GM15510 (cell line): ENCODE measurements around the gene FARP2.

ENCODE experiments used
- POLR2A ChIP-seq: IDR thresholded peaks from 3 replicates; pipeline ENCODE4 v1.6.1; 2011; ENCODE audit warnings: borderline replicate concordance; ENCODE audit not compliant: insufficient read length; ENCODE audit errors: extremely low read depth

Gene FARP2

GRCh38 chr2:241535871-241536655 lies 180.0 kb downstream of the FARP2 start:
- TF ChIP-seq POLR2A: no peak

DNA sequence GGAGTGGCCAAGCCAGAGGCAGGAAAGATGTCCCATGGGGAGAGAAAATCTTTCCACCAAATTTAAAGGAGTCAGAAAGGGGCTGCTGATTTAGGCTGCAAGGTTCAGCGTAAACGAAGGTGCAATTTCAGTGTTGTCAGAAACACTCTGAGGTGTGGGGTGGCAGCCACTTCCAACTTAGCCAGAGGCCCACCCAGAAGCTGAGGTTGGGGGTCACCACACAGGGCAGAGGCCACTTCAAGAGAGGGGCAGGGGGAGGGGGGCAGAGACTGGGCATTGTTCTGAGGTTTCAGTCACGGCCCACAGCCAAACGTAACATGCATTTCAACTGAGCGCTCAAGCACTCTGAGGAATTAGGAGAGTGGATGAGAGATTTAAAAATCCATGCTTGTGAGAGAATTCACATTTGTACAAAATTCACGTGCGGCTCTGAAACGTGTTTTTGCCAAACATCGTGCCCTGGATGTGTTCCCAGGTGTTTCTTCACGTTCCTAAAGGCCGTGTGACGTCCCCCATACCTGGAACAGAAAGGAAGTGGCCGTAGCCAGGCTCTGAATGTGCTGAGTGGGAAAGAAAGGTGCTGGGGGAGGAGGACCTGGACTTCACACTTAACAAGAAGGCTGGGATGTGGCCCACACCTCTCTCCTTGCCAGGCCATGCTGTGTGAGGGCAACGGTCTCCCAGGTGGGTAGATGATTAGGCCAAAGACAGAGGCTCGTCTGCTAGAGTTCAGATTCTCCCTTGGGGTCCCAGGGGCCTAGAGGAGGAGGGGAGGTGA lies 182.9 kb downstream of the FARP2 start:
- no peak for TF ChIP-seq POLR2A

DNA sequence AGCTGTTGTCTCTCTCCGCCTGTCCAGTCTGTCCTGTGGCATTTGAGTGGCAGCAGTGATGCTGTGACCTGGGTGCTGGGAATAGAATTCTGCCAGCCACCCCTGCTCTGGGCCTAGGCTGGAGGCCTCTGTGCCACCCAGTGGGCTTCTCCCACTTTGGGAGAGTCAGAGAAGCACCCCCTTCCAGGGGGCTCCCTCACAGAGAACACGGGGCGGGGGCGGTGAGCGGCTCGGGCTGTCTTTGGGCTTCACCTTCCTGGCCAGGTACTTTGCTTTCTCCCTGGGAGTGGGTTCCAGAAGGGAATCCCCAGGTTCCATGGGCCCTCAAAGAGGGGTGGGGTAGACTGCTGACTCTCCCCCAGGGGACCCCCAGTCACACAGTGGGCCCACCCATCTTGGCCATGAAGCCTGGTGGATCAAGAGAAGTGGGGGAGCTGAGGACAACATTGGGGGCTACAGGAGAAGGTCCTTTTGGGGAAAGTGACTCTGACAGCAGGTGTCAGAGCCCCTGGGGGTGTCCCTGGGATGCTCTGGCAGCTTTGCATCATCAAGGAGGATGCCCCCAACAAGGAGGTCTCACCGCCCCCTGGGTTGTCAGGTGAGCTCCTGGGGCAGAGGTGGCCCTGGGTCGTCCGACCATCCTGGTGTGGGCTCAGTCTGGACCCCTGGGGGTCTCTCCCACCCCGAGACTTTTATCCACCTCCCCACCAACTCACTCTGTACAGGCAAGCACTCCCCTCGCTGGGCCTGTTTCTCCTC lies 183.7 kb downstream of the FARP2 start:
- TF ChIP-seq POLR2A: no peak

DNA sequence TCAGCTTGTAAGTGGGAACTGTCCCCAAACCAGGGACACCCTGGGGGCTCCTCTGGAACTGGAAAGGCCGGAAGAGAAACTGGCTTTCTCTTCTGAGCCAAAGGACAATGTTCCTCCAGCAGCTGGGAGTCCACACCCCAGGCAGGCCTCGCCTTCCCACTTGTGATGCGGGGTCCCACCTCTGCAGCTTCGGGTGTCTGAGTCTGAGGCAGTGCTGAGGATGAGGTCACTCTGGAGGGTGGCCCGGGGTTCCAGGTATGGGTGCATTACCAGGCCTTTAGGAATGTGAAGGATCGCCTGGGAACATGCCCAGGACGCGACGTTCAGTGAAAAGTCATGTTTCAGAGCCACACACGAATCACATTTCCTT lies 184.3 kb downstream of the FARP2 start:
- TF ChIP-seq POLR2A: no peak

DNA sequence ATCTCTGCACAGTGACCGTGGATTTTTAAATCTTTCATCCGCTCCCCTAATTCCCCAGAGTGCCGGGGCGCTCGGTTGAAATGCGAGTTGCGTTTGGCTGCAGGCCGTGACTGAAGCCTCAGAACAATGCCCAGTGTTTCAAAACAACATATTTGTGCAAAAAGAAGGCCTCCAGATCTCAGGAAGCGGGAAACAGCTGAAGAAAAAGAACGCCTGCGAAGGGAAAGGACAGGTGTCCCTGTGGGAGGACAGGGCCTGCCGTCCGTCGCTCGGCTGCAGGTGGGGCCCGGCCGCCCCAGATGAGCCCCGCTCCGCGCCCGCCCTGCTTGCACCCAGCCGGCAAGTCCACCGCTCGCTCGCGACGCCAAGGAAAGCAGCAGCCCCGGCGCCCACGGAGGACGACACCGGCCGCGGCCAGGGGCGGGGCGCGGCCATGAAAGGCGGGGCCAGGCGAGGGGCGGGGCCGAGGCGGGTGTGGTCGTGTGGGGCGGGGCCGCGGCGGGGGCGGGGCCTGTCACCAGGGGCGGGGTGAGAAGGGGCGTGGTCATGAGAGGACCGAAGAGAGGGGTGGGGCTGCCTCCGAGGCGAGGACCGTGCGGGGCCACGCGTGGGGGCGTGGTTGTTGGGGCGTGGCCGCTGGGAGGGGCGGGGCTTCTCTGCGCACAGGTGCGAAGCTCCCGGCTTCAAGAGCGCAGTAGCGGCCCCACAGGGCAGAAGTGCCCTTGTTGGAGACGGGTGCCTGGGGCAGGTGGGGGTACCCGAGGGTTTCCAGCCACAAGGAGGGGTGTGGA lies 184.9 kb downstream of the FARP2 start:
- TF ChIP-seq POLR2A: no peak

GRCh38 chr2:241541564-241542277 lies 185.6 kb downstream of the FARP2 start:
- no peak for TF ChIP-seq POLR2A

GRCh38 chr2:241542278-241542605 lies 186.2 kb downstream of the FARP2 start:
- TF ChIP-seq POLR2A: no peak
